ENCODE results near the gene HNRNPA3. TPM values are rescaled to one million over a fixed set of nuclear protein-coding genes. Genes with fewer than 3 reads are reported as not detected.

HNRNPA3 gene
- total RNA-seq, result 30.5 and 32.6 TPM in 2 replicates

DNA sequence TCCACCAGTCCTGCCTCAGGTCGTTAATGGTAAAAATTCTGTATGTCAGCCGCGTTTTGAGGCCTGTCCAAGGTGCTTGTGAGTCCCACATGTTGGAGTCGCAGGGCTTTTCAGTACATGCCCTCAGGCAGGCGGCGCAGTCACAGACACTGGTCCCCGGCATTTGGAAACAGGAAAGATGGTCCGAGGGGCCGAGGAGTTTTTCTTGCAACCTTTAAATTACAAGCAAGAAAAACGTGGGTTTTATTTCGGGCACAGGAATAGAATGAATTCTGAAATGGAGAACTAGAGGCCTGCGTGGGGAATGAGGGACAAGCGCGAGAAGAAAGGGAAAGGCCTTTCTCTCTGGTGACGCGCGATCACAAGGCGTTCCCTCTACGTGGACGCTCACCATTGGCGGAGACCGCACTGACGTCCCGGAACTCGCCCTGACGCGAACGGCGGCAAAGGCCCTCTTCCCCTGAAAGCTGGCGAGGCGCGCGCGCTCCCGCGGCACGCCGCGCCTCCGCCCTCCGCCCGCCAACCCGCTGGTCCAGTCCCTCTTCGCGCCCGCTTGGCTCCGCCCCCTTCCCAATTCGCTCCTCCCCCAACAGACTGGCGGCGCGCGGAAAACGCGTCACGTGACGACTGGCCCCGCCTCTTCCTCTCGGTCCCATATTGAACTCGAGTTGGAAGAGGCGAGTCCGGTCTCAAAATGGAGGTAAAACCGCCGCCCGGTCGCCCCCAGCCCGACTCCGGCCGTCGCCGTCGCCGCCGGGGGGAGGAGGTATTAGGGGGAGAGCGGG is at the start of gene HNRNPA3:
Gene HNRNPA3, plus strand, starts transcription at position 689 of the 785 bp plus-strand sequence. Its CDS starts 6 bp downstream, at position 695.

DNA sequence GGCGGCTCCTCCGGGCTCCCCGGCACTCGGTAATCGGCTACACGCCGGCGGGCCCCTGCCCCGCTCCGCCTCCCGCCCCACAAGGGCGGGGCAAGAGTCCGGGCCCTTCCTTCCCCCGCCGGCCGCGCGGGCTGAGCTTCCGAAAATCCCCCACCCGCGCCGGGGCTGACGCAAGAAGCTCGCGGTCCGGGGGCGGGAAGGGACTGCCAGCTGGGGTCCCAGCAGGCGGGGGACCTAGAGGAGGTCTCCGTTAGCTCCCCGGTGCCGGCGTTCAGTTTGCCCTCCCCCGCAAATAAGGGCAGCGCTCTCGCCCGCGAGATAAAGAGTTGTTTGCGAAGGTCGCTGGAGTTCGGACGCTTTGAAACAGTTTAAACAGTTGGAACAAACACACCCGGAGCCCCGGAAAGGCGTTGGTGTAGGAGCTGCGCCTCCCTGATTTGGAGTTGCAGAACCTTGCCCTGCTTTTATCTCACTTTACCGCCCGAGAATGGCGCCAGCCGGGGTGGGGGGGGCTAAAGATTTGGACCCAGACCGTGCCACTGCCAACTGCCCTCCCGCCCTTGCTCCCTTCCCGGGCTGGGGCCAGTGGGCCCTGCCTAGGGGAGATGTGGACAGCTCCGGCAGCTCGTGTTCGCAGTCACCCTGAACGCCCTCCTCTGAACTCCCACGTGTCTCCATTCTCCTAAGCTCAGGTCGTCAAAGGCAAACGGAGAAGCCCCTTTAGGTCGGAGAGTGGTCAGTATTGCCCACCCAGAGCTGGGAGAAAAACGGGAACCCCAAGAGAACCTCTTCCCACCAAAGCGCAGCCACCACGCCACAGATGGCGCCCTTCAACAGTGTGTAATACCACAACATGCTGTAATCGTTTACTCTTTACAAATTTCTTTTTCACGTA is 52.3 kb downstream of the HNRNPA3 start, which contains the start of gene NFE2L2:
Gene NFE2L2, minus strand, starts transcription at position 35 of the 895 bp plus-strand sequence. CDS start 151 bp downstream, outside the sequence.

Other genes starting within 250 kb of the HNRNPA3 start
- gene NFE2L2, start 51.9 kb downstream of the HNRNPA3 start, total RNA-seq, result 42.5 and 53.0 TPM in 2 replicates
- gene AGPS, start 180.0 kb downstream of the HNRNPA3 start, total RNA-seq, result 20.5 and 37.3 TPM in 2 replicates